GM21360 (cell line): ENCODE measurements around the gene PEX13.
A peak's percentile ranks its signal among the peaks of the same experiment; 100 is the strongest.
"Not testable (repeated sequence)": the region's sequence is repeated elsewhere in the genome, so short reads cannot be mapped to it uniquely, and the experiment has no call there.

Source experiments
- ATAC-seq: cut with Tn5 transposase; IDR thresholded peaks from one replicate; pipeline ENCODE4 v1.9.1; 2021; ENCODE audit warnings: mild to moderate bottlenecking, moderate library complexity; ENCODE audit not compliant: unreplicated experiment

Gene PEX13

DNA sequence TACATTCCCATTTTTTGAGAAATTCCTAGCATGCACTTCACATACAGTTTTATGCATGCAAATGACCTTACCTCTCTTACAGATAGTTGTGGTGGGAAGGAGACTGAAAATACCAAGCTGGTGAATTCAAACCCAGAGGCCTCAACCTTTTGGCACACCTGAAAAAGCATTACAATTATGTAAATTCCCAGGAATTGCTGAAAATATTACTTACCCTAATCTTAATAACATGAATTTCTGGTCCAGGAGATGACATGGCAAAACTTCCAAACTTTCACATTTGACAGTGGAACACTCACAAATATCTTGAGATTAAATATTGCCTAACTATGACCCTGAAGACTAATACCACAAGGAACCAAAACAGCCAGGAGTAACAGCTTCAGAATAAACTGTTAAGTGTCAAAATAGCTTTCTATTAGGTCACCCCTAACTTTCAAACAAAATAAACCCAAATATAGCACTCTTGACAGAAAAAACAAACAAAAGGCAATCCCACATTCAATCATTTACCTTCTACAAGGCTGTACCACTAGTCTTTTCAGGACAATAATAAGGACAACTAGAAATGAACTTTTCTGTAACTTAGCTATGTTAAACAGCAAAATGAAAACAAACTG, 10.9 kb upstream of the PEX13 start:
- ATAC-seq = no peak

DNA sequence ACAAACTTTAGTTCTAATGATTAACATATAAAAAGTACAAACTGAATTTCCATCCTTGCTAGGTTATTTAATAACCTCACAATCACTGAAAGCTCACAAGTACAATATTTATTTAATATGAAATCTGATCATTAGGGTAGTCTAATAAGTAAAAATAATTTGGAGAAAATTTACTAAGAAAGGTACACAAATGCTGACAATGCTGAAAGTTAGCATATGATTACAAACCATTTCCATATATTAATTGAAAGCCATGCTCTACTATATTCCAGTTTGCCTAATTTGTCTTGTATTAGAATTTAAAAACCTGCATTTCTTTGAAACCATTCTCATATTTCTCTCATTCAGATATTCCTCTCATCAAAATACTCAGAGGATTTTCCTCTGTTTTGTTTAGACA, 8.2 kb upstream of the PEX13 start:
- ATAC-seq = no peak

DNA sequence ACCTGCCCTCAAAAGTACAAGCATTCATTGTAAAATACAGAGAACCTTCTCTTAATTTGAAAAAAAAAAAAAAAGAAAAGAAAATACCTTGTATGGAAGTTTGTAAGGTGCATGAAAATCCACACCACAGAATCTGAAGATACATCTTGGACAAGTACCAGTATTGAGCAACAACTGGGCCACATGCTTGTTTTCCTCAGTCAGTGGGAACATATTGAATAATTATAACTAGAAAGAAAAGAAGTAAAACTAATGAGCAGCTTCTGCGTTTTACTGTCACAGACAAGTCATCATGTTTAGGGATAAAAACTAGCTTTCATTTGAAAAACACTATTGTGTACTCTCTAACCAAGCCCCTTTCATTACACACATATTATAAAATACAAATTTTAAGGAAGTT, 5.8 kb upstream of the PEX13 start:
- no peak for ATAC-seq

DNA sequence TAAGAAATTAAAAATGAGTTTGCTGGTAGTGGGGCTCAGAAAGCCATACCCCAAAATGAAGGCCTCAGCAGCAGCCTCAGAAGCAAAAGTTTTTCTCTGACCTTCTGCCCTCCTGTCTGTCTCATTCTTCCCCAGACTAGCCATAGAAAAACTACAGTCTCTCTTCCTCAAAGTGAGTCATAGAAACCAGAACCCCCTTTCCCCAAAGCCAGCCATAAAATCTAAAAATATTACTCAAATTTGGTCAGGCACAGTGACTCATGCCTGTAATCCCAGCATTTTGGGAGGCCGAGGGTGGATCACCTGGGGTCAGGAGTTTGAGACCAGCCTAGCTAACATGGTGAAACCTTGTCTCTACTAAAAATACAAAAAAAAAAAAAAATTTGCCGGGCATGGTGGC, 5.2 kb upstream of the PEX13 start:
- not testable (repeated sequence) for ATAC-seq

DNA sequence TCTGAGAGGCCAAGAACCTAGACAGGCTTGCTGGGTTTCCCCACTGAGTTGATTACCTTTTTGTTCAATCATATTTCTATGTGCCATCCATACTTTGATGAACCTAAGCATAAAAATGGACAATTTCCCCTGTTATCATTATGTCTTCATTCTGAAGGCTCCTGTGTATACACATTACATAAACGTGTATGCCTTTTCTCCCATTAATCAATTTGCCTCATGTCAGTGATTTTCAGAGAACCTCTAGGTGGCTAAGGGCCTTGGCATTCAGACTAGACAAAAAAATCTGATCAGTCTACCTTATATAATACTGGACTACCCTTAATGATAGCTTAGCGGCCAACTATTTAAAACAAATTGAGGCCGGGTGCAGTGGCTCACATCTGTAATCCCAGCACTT, 4.1 kb upstream of the PEX13 start:
- ATAC-seq = no peak

DNA sequence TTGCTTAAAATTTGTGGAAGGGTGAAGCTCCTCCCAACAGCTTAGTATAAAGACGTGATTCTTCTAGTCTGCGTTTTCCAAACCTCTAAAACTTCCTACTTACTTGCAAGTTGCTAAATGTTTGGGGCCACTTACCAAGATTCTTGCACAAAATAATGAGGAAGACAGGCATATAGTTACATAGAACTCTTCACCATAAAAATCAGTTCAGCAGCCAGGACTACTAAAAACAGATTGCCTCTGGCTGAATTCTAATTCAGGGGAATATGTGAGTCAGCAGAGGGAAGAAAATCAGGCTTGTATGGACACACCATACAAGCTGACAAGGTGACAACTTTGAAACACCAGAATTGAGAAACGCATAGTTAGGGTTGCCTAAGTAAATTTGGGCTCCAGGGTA, 2.8 kb upstream of the PEX13 start:
- ATAC-seq = no peak

DNA sequence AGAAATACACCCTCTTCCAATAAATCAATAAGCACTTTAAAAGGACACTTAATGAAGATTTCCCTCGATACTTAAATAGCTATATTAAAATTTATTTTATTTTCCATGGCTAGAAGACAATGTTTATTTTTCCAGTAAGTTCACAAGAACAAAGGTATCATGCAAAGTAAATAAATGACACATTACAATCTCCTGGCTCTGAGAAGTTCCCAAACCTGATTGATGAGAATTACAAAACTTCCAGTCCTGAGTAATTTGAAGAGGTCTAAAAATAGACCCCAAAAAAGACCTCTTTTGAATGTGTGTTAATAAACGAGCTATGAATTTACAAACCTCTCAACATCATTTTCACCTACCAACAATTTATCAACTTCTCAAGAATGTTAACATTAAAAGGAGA, 1.5 kb upstream of the PEX13 start:
- ATAC-seq = no peak

DNA sequence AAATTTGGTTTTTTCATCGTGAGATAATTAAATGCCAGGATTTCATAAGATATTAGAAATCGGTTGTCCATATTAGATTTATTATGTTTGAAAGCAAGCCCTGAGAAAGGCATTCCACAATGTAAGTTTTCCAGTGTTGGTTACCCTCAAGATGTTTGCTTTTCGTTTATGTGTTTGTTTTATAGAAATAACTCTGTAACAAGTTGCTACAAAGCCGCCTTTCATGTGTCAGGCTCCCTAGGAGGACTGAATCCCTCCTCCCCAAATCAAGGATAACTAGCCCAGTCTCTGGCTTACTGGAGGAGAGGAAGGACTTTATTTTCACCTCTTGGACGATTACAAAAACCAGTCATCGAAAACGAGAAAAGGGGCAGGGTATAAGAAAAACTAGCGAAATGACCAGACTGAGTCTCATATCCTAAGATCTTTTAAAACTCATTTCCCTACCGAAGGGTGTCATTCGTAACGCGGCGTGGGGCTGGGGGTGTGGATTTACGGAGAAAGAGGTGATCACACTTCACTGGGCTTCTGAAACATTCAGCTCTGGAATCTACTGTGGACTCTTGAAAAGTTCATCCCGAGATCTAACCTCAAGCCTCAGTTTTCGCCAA, 1.0 kb upstream of the PEX13 start:
- ATAC-seq = peak; percentile 18

DNA sequence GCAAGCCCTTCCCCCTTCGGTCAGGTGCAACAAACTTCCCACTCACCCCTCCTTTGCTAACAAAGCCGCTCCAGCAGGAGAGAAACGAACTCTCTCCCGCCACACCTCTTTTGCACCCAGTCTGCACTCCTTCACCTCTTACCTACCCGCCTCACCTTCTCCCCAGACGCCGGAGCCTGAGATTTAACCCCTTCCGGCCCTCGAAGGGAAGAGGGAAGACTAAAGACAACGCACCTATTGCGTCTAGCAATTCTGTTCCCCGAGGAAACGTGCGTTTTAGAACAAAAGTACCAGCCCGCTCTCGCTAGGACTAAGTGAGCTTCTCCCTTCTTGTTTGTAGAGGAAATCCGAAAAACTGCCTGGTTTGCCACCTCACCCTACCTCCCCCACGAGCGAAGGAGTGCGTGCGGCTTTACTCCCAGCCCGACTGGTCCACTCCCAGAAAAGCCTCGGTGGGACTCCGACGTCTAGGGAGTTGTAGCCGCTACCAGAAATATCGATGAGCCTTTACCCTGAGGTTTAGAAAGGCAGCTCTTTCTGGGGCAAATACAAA, 441 bp upstream of the PEX13 start:
- peak; percentile 47 for ATAC-seq

DNA sequence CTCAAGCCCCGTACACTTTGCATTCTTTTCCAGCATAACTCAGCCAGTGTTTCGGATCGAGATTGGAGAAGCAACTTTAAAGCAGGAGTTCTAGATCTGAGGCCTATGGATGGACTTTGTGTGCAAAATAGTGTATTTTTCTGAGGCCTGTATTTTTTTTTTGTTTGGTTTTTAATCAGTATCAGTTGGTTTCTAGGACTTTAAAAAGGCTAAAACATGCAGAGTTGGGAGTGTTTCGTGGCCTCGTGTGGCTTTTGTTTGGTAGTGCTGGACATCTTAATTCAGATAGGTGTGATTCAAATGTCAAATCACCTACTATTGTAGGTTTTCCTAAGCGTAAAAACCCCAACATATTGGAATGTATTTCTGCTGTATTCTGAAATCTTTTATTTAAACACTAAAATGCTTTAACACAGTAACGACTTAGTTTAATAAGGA, 817 bp downstream of the PEX13 start:
- no peak for ATAC-seq

DNA sequence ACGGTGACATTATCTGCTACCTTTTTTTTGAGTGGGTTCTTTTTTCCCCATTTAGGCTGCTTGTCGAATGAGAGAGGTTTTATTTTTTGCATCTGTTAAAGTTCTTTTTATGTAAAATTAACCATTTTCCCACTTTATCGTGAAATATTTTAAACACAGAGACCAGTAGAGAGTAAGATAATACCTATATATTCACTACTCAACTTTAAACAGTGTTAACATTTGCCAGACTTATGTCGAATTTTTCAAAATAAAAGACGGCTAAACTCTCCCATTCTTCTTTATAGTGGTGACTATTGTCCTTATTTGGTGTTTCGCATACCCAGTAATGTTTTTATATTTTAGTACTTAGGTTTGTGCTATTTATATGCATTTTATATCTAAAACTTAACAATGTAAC, 1.3 kb downstream of the PEX13 start:
- ATAC-seq = no peak

DNA sequence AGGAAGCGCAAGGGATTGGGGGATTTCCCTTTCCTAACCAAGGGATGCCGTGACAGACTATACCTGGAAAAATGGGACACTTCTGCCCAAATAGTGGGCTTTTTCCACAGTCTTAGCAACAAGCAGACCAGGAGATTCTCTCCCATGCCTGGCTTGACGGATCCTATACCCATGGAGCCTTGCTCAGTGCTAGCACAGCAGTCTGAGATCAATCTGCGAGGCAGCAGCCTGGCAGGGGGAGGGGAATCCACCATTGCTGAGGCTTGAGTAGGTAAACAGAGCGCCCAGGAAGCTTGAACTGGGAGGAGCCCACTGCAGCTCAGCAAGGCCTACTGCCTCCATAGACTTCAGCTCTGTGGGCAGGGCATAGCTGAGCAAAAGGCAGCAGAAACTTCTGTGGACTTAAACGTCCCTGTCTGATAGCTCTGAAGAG, 3.7 kb downstream of the PEX13 start:
- no peak for ATAC-seq

DNA sequence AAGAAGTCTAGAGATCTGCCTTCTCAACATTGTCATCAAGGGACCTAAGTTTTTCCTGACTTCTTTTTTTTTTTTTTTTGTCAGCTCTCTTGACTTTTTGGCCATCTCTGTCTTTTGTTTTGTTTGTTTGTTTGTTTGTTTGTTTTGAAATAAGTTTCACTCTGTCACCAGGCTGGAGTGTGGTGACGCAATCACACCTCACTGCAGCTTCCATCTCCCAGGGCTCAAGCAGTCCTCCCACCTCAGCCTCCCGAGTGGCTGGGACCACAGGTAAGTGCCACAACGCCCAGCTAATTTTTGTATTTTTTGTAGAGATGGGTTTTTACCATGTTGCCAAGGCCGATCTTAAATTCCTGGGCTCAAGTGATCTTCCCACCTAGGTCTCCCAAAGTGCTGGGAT, 6.2 kb downstream of the PEX13 start:
- ATAC-seq = no peak

DNA sequence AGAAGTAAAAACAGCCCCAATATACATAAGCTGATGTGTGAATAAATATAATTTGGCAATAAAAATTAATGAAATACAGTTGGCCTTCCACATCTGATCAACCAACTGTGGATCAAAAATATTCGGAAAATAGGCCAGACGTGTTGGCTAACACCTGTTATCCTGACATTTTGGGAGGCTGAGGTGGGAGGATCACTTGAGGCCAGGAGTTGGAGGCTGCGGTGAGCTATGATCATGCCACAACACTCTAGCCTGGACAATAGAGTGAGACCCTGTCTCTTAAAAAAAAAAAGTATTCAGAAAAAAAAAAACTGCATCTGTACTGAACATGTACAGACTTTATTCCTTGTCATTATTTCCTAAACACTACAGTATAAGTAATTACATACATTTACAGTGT, 12.0 kb downstream of the PEX13 start:
- ATAC-seq = no peak

DNA sequence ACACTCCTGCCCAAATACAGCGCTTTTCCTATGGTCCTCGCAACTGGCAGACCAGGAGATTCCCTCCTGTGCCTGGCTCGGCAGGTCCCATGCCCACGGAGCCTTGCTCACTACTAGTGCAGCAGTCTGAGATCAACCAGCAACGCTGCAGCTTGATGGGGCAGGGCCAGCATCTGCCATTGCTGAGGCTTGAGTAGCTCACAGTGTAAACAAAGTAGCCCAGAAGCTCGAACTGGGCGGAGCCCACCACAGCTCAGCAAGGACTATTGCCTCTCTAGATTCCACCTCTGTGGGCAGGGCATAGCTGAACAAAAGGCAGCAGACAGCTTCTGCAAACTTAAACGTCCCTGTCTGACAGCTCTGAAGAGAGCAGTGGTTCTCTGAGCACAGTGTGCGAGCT, 17.1 kb downstream of the PEX13 start:
- not testable (repeated sequence) for ATAC-seq

DNA sequence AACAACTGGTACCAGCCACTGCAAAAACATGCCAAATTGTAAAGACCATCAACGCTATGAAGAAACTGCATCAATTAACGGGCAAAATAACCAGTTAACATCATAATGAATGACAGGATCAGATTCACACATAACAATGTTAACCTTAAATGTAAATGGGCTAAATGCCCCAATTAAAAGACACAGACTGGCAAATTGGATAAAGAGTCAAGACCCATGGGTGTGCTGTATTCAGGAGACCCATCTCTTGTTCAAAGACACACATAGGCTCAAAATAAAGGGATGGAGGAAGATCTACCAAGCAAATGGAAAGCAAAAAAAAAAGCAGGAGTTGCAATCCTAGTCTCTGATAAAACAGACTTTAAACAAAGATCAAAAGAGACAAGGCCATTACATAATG, 19.1 kb downstream of the PEX13 start:
- not testable (repeated sequence) for ATAC-seq

DNA sequence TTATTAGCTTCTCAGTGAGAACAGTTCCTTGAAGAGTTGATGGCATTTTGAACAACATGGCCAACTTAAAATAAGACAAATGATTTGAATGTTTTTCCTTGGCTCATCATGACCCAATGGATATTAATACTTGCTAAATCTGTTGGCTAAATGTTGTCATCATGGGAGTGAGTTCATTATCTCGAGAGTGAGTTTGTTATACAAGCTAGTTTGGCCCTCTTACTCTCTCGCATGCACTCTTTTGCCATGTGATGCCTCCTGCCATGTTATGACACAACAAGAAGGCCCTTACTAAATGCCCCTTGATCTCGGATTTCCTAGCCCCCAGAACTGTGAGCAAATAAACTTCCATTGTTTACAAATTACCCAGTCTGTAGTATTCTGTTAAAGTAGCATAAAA, 25.3 kb downstream of the PEX13 start:
- ATAC-seq = no peak

DNA sequence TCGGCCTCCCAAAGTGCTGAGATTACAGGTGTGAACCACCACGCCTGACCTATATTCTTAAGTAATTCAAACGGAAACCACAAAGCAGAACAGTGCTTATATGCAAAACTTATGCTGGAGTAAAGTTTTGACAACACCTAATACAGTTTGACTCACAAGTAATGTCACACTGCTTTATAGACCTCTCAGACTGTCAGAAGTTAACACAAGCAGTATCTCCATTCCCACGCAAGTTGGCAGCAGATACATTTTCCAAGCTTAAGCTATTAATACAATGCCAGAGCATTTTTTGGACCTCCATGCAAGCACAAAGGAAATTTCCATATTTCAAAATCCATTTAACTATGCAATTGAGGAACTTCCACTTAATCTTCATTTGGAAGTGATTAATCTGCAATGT, 27.1 kb downstream of the PEX13 start:
- ATAC-seq = no peak

DNA sequence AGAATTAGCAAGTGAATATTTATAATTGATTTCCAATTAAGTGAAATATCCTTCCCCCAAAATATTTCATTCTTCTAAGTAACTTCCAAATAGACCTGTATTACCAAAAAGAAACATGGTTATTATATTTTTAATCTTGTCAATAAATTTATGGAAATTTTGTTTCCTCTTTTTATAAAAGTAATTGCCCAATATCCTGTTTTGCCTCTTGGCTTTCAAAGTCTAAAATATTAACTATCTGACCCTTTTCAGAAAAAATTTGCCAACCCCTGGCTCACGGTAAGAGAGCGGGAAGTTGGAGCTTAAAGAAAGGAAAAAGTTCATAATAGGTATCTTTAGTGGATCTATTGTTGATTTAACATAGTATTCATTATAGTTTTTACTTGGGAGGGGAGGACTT, 27.7 kb downstream of the PEX13 start:
- no peak for ATAC-seq

DNA sequence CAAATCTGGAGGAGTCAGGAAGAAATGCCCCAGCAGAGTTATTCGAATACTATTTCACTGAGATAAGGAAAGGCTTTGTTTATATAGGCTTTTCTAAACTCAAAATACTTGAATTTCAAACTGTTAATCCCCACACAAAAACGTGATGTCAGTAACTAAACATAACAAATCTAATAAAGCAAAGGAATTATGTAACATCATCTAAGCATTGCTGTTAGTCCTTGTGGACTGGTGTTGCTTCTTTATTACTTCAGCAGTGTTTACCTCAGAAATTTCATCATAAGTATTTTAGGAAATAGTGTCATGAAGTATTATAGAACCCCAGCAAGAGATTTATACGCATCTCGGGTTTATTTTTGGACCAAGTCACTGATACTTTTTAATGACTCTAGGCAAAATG, 28.5 kb downstream of the PEX13 start:
- no peak for ATAC-seq

DNA sequence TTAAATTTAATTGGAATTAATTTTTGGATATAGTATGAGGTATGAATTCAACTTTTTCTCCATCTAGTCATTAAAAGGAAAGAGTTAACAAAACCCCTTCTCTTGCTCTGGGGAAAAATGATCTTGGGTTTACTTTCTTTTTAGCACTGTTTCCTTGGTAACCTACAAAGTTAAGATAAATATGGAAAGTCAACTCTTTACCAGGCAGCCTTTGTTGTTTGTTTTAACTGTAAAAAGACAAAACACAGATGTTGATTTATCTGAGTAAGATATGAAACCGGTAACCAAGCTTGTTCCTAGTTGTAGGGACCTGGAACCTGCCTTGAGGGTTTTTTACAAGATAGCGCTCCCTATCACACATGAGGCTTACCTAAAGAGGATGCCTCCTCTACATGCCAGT, 38.0 kb downstream of the PEX13 start:
- no peak for ATAC-seq

DNA sequence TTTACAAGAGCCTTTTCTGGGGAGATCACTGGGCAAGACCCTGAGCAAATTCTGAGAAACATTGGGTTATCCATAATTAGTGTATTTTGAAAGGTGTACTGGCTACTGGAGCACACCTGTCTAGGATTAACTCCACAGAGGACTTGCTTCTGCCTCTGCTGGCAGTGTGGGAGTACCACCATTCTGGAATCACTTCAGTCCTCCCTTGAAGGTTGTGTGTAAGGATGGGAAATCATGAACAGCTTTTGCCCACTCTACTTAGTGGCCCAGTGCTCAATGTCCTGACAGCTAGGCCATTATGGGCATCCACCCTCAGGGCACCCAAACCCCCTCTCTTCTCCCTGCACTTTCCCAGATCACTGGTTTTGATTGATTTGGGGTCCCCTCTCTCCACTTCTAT, 40.0 kb downstream of the PEX13 start:
- no peak for ATAC-seq

DNA sequence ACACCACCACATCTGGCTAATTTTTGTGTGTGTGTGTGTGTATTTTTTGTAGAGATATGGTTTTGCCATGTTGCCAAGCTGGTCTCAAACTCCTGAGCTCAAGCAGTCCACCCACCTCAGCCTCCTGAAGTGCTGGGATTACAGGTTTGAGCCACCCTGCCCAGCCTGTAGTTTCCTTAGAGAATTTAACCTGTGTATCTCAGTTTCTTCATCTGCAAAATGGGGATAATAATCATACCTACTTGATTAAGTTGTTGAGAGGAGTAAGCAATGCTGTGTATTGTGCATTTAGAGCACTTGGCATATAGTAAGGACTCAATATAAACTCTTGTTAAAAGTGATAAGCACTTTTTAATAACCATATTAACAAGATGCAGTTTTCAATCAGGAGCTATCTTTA, 41.9 kb downstream of the PEX13 start:
- no peak for ATAC-seq
